SU-DHL-6 (cell line): Measurements from ENCODE around the gene P3H1.
"Not testable (repeated sequence)": the region's sequence is repeated elsewhere in the genome, so short reads cannot be mapped to it uniquely, and the experiment has no call there.

Source experiments
- H2AFZ ChIP-seq: fragments of 200-600 bp; sonication (generic); 2 replicates; pipeline ENCODE4 v1.6.1; 2014; ENCODE audit warnings: low read depth, mild to moderate bottlenecking, moderate library complexity, mixed read lengths, antibody characterized with exemption, low read length; ENCODE audit not compliant: severe bottlenecking
- H3F3A ChIP-seq: fragments of 200-600 bp; shearing (Covaris generic); 2 replicates; pipeline ENCODE4 v1.6.0; 2016; ENCODE audit warnings: antibody characterized with exemption, mild to moderate bottlenecking; ENCODE audit not compliant: insufficient read depth
- H3K27ac ChIP-seq: fragments of 200-600 bp; sonication (generic); 2 replicates; pipeline ENCODE4 v1.5.1; 2016; ENCODE audit warnings: low read depth, mild to moderate bottlenecking, low read length, moderate library complexity, mixed read lengths
- H3K27me3 ChIP-seq: fragments of 200-600 bp; sonication (generic), shearing (Covaris generic); 2 replicates; pipeline ENCODE4 v1.6.0; 2014; ENCODE audit warnings: mild to moderate bottlenecking, low read length
- H3K36me3 ChIP-seq: fragments of 200-600 bp; sonication (generic); 2 replicates; pipeline ENCODE4 v1.6.1; 2014; ENCODE audit warnings: mild to moderate bottlenecking, low read length, mixed read lengths
- H3K4me2 ChIP-seq: fragments of 300-600, 200-600 bp; shearing (Covaris generic), sonication (generic); 2 replicates; pipeline ENCODE4 v1.6.0; 2014; ENCODE audit warnings: low read length, low read depth, mild to moderate bottlenecking; ENCODE audit not compliant: poor library complexity, severe bottlenecking
- H3K4me3 ChIP-seq: fragments of 200-600 bp; sonication (generic); 2 replicates; pipeline ENCODE4 v1.5.1; 2014; ENCODE audit warnings: antibody characterized with exemption, low read length, mild to moderate bottlenecking, mixed read lengths; ENCODE audit not compliant: insufficient read depth, poor library complexity, severe bottlenecking
- H3K79me2 ChIP-seq: fragments of 200-600 bp; sonication (generic); 2 replicates; pipeline ENCODE4 v1.6.1; 2014; ENCODE audit warnings: mild to moderate bottlenecking, low read length, moderate library complexity; ENCODE audit not compliant: insufficient read depth
- H3K9ac ChIP-seq: fragments of 200-600 bp; sonication (generic); 2 replicates; pipeline ENCODE4 v1.7.0; 2014; ENCODE audit warnings: mild to moderate bottlenecking, low read length
- H3K9me2 ChIP-seq: fragments of 200-600 bp; sonication (generic); replicated peaks from 2 replicates; pipeline ENCODE4 v1.6.1; 2014; ENCODE audit warnings: low read length; ENCODE audit not compliant: insufficient read depth
- H3K9me3 ChIP-seq: fragments of 200-600 bp; sonication (generic); 2 replicates; pipeline ENCODE4 v1.6.1; 2014; ENCODE audit warnings: low read length, mixed read lengths; ENCODE audit not compliant: insufficient read depth
- H4K20me1 ChIP-seq: fragments of 200-600 bp; sonication (generic); 2 replicates; pipeline ENCODE4 v1.6.1; 2014; ENCODE audit warnings: low read depth, mild to moderate bottlenecking, antibody characterized with exemption, low read length, moderate library complexity, mixed read lengths
- CTCF ChIP-seq: fragments of 200-600 bp; sonication (generic); IDR thresholded peaks from one replicate; pipeline ENCODE4 v1.5.1; 2017; ENCODE audit warnings: antibody characterized with exemption, mild to moderate bottlenecking, low read length, moderate library complexity; ENCODE audit not compliant: insufficient read depth, poor library complexity, severe bottlenecking
- EZH2phosphoT487 ChIP-seq: fragments of 200-600 bp; sonication (generic), shearing (Covaris generic); conservative IDR thresholded peaks from 2 replicates; pipeline ENCODE4 v1.6.1; 2018; ENCODE audit warnings: mild to moderate bottlenecking, antibody characterized with exemption, low read length, moderate library complexity, mixed read lengths

The P3H1 gene

GRCh38 chr1:42721926-42722325 is 44.9 kb downstream of the P3H1 start:
- no peak overlapping the region for H3K9ac ChIP-seq
- H2AFZ ChIP-seq: no peak overlapping the region
- H4K20me1 ChIP-seq: no peaks in the 10 kb centered on the region
- H3K27me3 ChIP-seq: no peaks in the 10 kb centered on the region
- no peaks in the 10 kb centered on the region for H3F3A ChIP-seq
- TF ChIP-seq EZH2phosphoT487: no peak
- TF ChIP-seq CTCF: no peak
- H3K79me2 ChIP-seq: no peaks in the 10 kb centered on the region
- no peaks in the 10 kb centered on the region for H3K36me3 ChIP-seq
- no peaks in the 10 kb centered on the region for H3K9me2 ChIP-seq
- H3K4me3 ChIP-seq: no peak overlapping the region
- H3K27ac ChIP-seq: no peak overlapping the region
- H3K4me2 ChIP-seq: no peak overlapping the region
- no peaks in the 10 kb centered on the region for H3K9me3 ChIP-seq

- Histone ChIP-seq H2AFZ (no peak overlapping the region), H3K79me2 (no peaks in the 10 kb centered on the region), H3K27ac (no peak overlapping the region), H3K36me3 (no peaks in the 10 kb centered on the region), H3K4me3 (no peak overlapping the region), H3K9me2 (no peaks in the 10 kb centered on the region), H3K9me3 (no peaks in the 10 kb centered on the region), H3K27me3 (no peaks in the 10 kb centered on the region), H4K20me1 (no peaks in the 10 kb centered on the region), H3K4me2 (no peak overlapping the region), H3K9ac (no peak overlapping the region), H3F3A (no peaks in the 10 kb centered on the region)
- TF ChIP-seq EZH2phosphoT487: no peak
- TF ChIP-seq CTCF: no peak
Measured at GRCh38 chr1:42720868-42721267, 46.0 kb downstream of the P3H1 start.

GRCh38 chr1:42714441-42714840 is 52.4 kb downstream of the P3H1 start:
- H3K4me3 ChIP-seq, H3K9ac ChIP-seq, H3K27me3 ChIP-seq, H3K4me2 ChIP-seq, H3K9me3 ChIP-seq, H3F3A ChIP-seq, H3K9me2 ChIP-seq, H2AFZ ChIP-seq, H4K20me1 ChIP-seq, H3K27ac ChIP-seq: not testable (repeated sequence)
- peaks cover 22% of the 10 kb centered on the region; the same call in 1 of the 2 replicates for H3K79me2 ChIP-seq
- H3K36me3 ChIP-seq: peaks cover 22% of the 10 kb centered on the region; the same call in 1 of the 2 replicates

- Histone ChIP-seq H3K9me3 (no peaks in the 10 kb centered on the region), H4K20me1 (no peaks in the 10 kb centered on the region), H3K4me2 (no peak overlapping the region), H3K27me3 (no peaks in the 10 kb centered on the region), H3F3A (peaks cover 9% of the 10 kb centered on the region), H3K9me2 (no peaks in the 10 kb centered on the region), H3K9ac (no peak overlapping the region), H2AFZ (no peak overlapping the region), H3K79me2 (peaks cover 24% of the 10 kb centered on the region; the same call in 1 of the 2 replicates), H3K36me3 (peaks cover 23% of the 10 kb centered on the region; the same call in 1 of the 2 replicates), H3K4me3 (no peak overlapping the region), H3K27ac (no peak overlapping the region)
- TF ChIP-seq CTCF: no peak
- no peak for TF ChIP-seq EZH2phosphoT487
Measured at GRCh38 chr1:42713293-42713692, 53.5 kb downstream of the P3H1 start.

- H4K20me1 ChIP-seq, H3K27ac ChIP-seq, H3K9ac ChIP-seq, H3K4me3 ChIP-seq, H3K4me2 ChIP-seq, H3K9me3 ChIP-seq, H2AFZ ChIP-seq, H3K9me2 ChIP-seq, H3K27me3 ChIP-seq: not testable (repeated sequence)
- H3K79me2 ChIP-seq: peaks cover 24% of the 10 kb centered on the region; the same call in 1 of the 2 replicates
- peaks cover 27% of the 10 kb centered on the region; the same call in 1 of the 2 replicates for H3K36me3 ChIP-seq
- H3F3A ChIP-seq: peaks cover 14% of the 10 kb centered on the region
Measured at GRCh38 chr1:42712808-42713207, 54.0 kb downstream of the P3H1 start.
